ENCODE data around the gene HESX1. TPM values are rescaled to one million over a fixed set of nuclear protein-coding genes. Genes with fewer than 3 reads are reported as not detected.

HESX1 gene
- total and polyA plus RNA-seq, 2 of the 8 experiments (the other 6 are each of a cell fraction or from before 2014, with no cell fraction given): 7.1 to 12.0 TPM

GRCh38 chr3:57151749-57152148 is 48.0 kb downstream of the HESX1 start:
- Histone ChIP-seq H3K4me3 (ENCODE audit: extremely low read depth in 1 of 4, insufficient read depth in 2 of 4, low read depth in 3 of 4, low read length in 4 of 4) (no peak overlapping the region), H3K79me2 (ENCODE audit: control insufficient read depth in 1 of 2, insufficient read depth in 2 of 2, low read length in 2 of 2) (peaks cover 3 to 31% of the 10 kb centered on the region in 2 experiments; a peak in 3 of 4 replicates), H4K20me1 (replicated peaks in 1 of 2; ENCODE audit: control insufficient read depth in 1 of 2, insufficient read depth in 2 of 2, low read length in 2 of 2) (peaks cover 0 to 18% of the 10 kb centered on the region in 2 experiments), H3K4ac (replicated peaks; ENCODE audit: insufficient read length, low read depth, low read length) (no peak overlapping the region), H3K27me3 (replicated peaks in 1 of 4; ENCODE audit: control insufficient read depth in 3 of 4, extremely low read depth in 1 of 4, insufficient read depth in 3 of 4, low read length in 3 of 4) (peaks cover 0 to under 1% (median 0%) of the 10 kb centered on the region in 4 experiments; a peak in 2 of 7 replicates), H3K18ac (ENCODE audit: extremely low read depth, low read length) (peak overlapping the region; percentile 21; the same call in 1 of the 2 replicates), H3K9me3 (ENCODE audit: insufficient read depth in 2 of 2, low read depth in 1 of 2, low read length in 1 of 2) (no peaks in the 10 kb centered on the region), H3K4me2 (ENCODE audit: insufficient read depth in 1 of 2, low read depth in 2 of 2, low read length in 2 of 2) (peak overlapping the region in 1 of 2 experiments; percentile 10; a peak in 1 of 4 replicates), H3K27ac (ENCODE audit: low read depth, low read length) (no peak overlapping the region), H4K8ac (ENCODE audit: extremely low read depth, insufficient read depth, low read length) (no peak overlapping the region), H2BK15ac (ENCODE audit: low read length) (no peak overlapping the region), H3K23ac (ENCODE audit: insufficient read length) (no peak overlapping the region), H2BK120ac (replicated peaks; ENCODE audit: low read depth, low read length) (no peak overlapping the region), H3K9ac (replicated peaks in 1 of 4; ENCODE audit: extremely low read depth in 1 of 4, low read depth in 3 of 4, low read length in 3 of 4) (no peak overlapping the region), H4K91ac (replicated peaks; ENCODE audit: insufficient read length, low read length) (no peak overlapping the region), H2AK5ac (ENCODE audit: low read depth, low read length) (no peak overlapping the region), H3K4me1 (replicated peaks in 1 of 4; ENCODE audit: control insufficient read depth in 3 of 4, insufficient read depth in 4 of 4, low read length in 3 of 4) (peaks cover 4 to 15% (median 9%) of the 10 kb centered on the region in 4 experiments; a peak in 6 of 7 replicates), H2BK20ac (ENCODE audit: low read length) (no peak overlapping the region), H2BK12ac (ENCODE audit: low read depth, low read length) (no peak overlapping the region), H4K5ac (ENCODE audit: insufficient read length, low read depth, low read length) (no peak overlapping the region), H3K79me1 (ENCODE audit: low read depth, low read length) (no peaks in the 10 kb centered on the region), H2BK5ac (ENCODE audit: low read depth, low read length) (no peak overlapping the region; the same call in 1 of the 2 replicates), H3K36me3 (ENCODE audit: control insufficient read depth in 2 of 4, insufficient read depth in 4 of 4, low read length in 3 of 4) (no peaks in the 10 kb centered on the region), H3K56ac (replicated peaks; ENCODE audit: insufficient read length, low read depth, low read length) (no peak overlapping the region), H3K14ac (ENCODE audit: insufficient read length) (no peak overlapping the region), H2AFZ (ENCODE audit: low read length) (no peak overlapping the region), H3K23me2 (ENCODE audit: low read depth, low read length) (no peaks in the 10 kb centered on the region)
- ChIA-PET CTCF (ENCODE audit: partially characterized antibody) (interaction anchor here (0.7 to 1.9 kb wide), 8 partner anchors 8 to 52 kb away, joined by 3 to 7 read pairs (median 4); no protein-coding TSS in a partner anchor), POLR2A (ENCODE audit: partially characterized antibody) (interaction anchor here (0.6 to 1.4 kb wide), 4 partner anchors 9 to 126 kb away, joined by 3 to 5 read pairs (median 4); partner anchors contain the start of gene HESX1)
- no peak for TF ChIP-seq GTF2F1 (IDR thresholded peaks at IDR 0.05; ENCODE audit: borderline replicate concordance, low read depth, low read length)
- TF ChIP-seq KDM4A (IDR thresholded peaks at IDR 0.05; ENCODE audit: low read depth, low read length, severe bottlenecking): no peak
- TF ChIP-seq HDAC6 (IDR thresholded peaks at IDR 0.05; ENCODE audit: low read depth, low read length): no peak
- TF ChIP-seq KDM5A (IDR thresholded peaks at IDR 0.05; ENCODE audit: low read length): no peak
- TF ChIP-seq RBBP5 (IDR thresholded peaks at IDR 0.05; ENCODE audit: borderline replicate concordance, low read depth, low read length): no peak
- TF ChIP-seq TCF12 (IDR thresholded peaks at IDR 0.05; ENCODE audit: low read depth, low read length): no peak
- TF ChIP-seq SP2 (IDR thresholded peaks at IDR 0.05; ENCODE audit: low read length): no peak
- TF ChIP-seq E2F6 (IDR thresholded peaks at IDR 0.05): no peak
- no peak for TF ChIP-seq SAP30 (IDR thresholded peaks at IDR 0.05; ENCODE audit: insufficient read depth, insufficient replicate concordance, low read length)
- TF ChIP-seq BACH1 (IDR thresholded peaks at IDR 0.05; ENCODE audit: low read length): no peak
- FAIRE-seq: peak; percentile 19
- 71% methylated on average over 3 of the region's 3 CpGs; no CpG with 5 or more reads in 1 of the 2 experiments for WGBS, 2 experiments (ENCODE audit: extremely low coverage in 1 of 2, insufficient coverage in 1 of 2, insufficient read length in 1 of 2, insufficient replicate concordance in 2 of 2, low coverage in 1 of 2, low lambda C conversion rate in 2 of 2, missing lambda C conversion rate in 1 of 2)
- DNase-seq (ENCODE audit: low read depth in 1 of 2, low spot score in 2 of 2): no peak

All from H1 (cell line).